ENCODE measurements around the gene KIF5A.

DNA sequence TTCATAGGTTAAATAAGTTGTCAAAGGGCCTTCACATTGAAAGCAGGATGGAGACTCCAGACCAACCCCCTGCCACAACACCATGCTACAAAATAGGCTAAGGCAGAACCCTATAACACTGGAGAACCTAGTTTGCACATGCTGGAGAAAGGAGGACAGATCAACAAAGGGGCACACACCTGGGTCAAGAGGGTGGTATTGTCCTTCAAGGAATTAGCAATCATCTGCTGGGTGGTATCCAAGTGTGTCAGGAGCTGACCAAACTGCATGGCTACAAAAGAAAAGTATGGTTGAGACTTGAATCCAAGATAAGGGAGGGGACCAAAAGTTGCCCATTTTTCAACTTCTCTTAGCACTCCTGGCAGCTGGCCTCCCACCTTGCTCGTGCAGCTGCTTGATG lies 18.0 kb upstream of the KIF5A start:
- TF ChIP-seq POLR2A (IDR thresholded peaks at IDR 0.05) (no peak), CTCF (IDR thresholded peaks at IDR 0.05) (no peak)
